Transverse colon (tissue), 4 donors: ENCODE results near the gene STAT5B. TPM values are rescaled to one million over a fixed set of nuclear protein-coding genes. Genes with fewer than 3 reads are reported as not detected.

ENCODE experiments used
- DNase-seq: peaks from one replicate; pipeline ENCODE4 v3.0.0-alpha.2; 2019
- H3K27ac ChIP-seq, 4 donors: fragments of 200-600 bp; sonication (generic); 2 replicates each; pipeline ENCODE4 v1.5.1; 2016 to 2018; ENCODE audit warnings: inconsistent platforms in 4 of 4
- H3K27me3 ChIP-seq: fragments of 200-600 bp; sonication (generic); 2 replicates; pipeline ENCODE4 v1.5.1; 2017; ENCODE audit warnings: inconsistent platforms
- H3K36me3 ChIP-seq, 4 donors: fragments of 200-600 bp; sonication (generic); 2 replicates each; pipeline ENCODE4 v1.5.1; 2017 to 2019; ENCODE audit warnings: inconsistent platforms in 4 of 4
- H3K4me1 ChIP-seq, 4 donors: fragments of 200-600 bp; sonication (generic); 2 replicates each; pipeline ENCODE4 v1.5.1; 2017 to 2020; ENCODE audit warnings: inconsistent platforms in 4 of 4
- H3K4me3 ChIP-seq, 4 donors: fragments of 200-600 bp; sonication (generic); 1 replicate in 1 of 4; 2 replicates in 3 of 4; pipeline versions ENCODE4 v1.5.1 to v1.6.1; 2017 to 2019; ENCODE audit warnings: inconsistent platforms in 4 of 4
- H3K9me3 ChIP-seq, 2 donors: fragments of 200-600 bp; sonication (generic); 2 replicates each; pipeline ENCODE4 v1.5.1; 2017 to 2019; ENCODE audit warnings: inconsistent platforms in 2 of 2
- EP300 ChIP-seq: sonication (generic); formaldehyde crosslinking; IDR thresholded peaks from one replicate; pipeline ENCODE4 v1.6.1; 2017; ENCODE audit warnings: antibody characterized with exemption, low read depth
- POLR2A ChIP-seq: fragments of 450-650 bp; IDR thresholded peaks from one replicate; pipeline ENCODE4 v1.6.1; 2016; ENCODE audit warnings: antibody characterized with exemption, mild to moderate bottlenecking, moderate library complexity
- POLR2AphosphoS5 ChIP-seq, 3 donors: sonication (generic); formaldehyde crosslinking; IDR thresholded peaks; one replicate each; pipeline ENCODE4 v1.6.1; 2016; ENCODE audit warnings: antibody characterized with exemption in 3 of 3
- WGBS, 2 donors: methylation state at CpG; one replicate each; pipeline ENCODE4 v1.1.5; 2018; ENCODE audit warnings: low coverage in 1 of 2; 5-methylcytosine and 5-hydroxymethylcytosine counted together
- in situ Hi-C, 4 donors: fragments of 200-750 bp; cut with MboI; loops; one replicate each; pipeline versions ENCODE4 v1.15.0 to v1.15.1; 2017; ENCODE audit warnings: low sequenced_read_pairs in 3 of 4, low pct_ligation_motif_present in 1 of 4, low pct_unique_long_range_greater_than_20kb in 1 of 4
- intact Hi-C: fragments of 100-400 bp; cut with DNase I; formaldehyde crosslinking; loops from one replicate; pipeline ENCODE4 v1.15.1; 2023; ENCODE audit warnings: low total_unique reads
- total RNA-seq, 4 donors: library from RNA; depleted of rRNA; stranded (reverse); fragments of >200 nt; gene quantifications; one replicate each; pipeline ENCODE4 v1.1.0, GENCODE V29; 2016
- TF ChIP-seq, protein P1 (sequence below), 5 experiments: fragments of 200-600 bp in 3 of 5; fragments of 450-650 bp in 2 of 5; sonication (generic) in 3 of 5; IDR thresholded peaks; 1 replicate in 2 of 5; 2 replicates in 3 of 5; pipeline ENCODE4 v1.5.1; 2016 to 2017; ENCODE audit warnings: antibody characterized with exemption in 5 of 5, inconsistent platforms in 3 of 5, mild to moderate bottlenecking in 2 of 5, moderate library complexity in 1 of 5

Gene STAT5B
- total RNA-seq, 4 donors from 2014 or later = 51.3 to 151 (median 79.1) TPM

GRCh38 chr17:42282478-42283080 is 6.4 kb upstream of the STAT5B start:
- Histone ChIP-seq H3K4me1 (peaks cover 6 to 15% (median 13%) of the 10 kb centered on the region in 4 donors), H3K36me3 (no peaks in the 10 kb centered on the region), H3K9me3 (no peaks in the 10 kb centered on the region), H3K27me3 (no peaks in the 10 kb centered on the region), H3K4me3 (no peak overlapping the region), H3K27ac (no peak overlapping the region)
- WGBS, 2 donors = 93 to 98% methylated on average over 4 to 6 of the region's 6 CpGs
- TF ChIP-seq, protein P1, sequence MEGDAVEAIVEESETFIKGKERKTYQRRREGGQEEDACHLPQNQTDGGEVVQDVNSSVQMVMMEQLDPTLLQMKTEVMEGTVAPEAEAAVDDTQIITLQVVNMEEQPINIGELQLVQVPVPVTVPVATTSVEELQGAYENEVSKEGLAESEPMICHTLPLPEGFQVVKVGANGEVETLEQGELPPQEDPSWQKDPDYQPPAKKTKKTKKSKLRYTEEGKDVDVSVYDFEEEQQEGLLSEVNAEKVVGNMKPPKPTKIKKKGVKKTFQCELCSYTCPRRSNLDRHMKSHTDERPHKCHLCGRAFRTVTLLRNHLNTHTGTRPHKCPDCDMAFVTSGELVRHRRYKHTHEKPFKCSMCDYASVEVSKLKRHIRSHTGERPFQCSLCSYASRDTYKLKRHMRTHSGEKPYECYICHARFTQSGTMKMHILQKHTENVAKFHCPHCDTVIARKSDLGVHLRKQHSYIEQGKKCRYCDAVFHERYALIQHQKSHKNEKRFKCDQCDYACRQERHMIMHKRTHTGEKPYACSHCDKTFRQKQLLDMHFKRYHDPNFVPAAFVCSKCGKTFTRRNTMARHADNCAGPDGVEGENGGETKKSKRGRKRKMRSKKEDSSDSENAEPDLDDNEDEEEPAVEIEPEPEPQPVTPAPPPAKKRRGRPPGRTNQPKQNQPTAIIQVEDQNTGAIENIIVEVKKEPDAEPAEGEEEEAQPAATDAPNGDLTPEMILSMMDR (IDR thresholded peaks at IDR 0.05) = no peak
- no peak for TF ChIP-seq POLR2A
- no peak for TF ChIP-seq EP300
- no peak for TF ChIP-seq POLR2AphosphoS5 (IDR thresholded peaks at IDR 0.05)
- no peak for DNase-seq
- intact Hi-C loops (no loop called here), in situ Hi-C loops (no loop called here)

DNA sequence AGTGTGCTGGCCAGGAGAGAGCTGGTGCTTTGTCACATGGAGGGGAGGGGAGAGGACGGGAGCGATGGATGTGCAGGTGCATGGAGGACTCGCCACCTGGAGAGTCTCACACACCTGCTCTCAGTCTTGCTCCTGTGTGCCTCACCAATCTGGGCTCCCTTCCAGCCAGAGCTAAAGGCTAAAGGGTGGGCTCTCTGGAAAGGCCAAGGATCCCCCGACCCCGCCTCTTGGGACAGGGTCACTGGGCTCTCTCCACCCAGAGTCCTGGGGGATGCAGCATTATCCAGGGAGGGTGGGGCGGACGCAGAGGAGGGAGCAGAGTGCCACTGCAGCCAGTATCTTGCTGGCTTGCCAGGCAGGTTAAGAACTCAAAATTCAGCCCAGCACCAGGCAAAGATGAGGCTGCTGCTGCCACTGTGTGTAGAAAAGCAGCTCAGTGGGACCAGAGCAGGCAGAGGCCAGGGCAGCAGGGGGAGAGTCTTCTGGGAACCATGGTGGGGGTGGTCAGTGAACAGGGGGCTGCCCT is 5.4 kb upstream of the STAT5B start:
- TF ChIP-seq, protein P1 (IDR thresholded peaks at IDR 0.05) = no peak
- no peak for TF ChIP-seq EP300
- no peak for TF ChIP-seq POLR2AphosphoS5 (IDR thresholded peaks at IDR 0.05)
- no peak for TF ChIP-seq POLR2A
- WGBS, 2 donors = 45% methylated on average over 7 of the region's 7 CpGs; no CpG with 5 or more reads in 1 of the 2 donors
- intact Hi-C loops = no loop called here
- H3K4me3 ChIP-seq = no peak overlapping the region
- H3K9me3 ChIP-seq = no peaks in the 10 kb centered on the region
- H3K36me3 ChIP-seq = no peaks in the 10 kb centered on the region
- no peak overlapping the region for H3K27ac ChIP-seq
- DNase-seq = no peak
- in situ Hi-C loops = no loop called here
- H3K27me3 ChIP-seq = no peaks in the 10 kb centered on the region
- peaks cover 0 to 14% (median 7%) of the 10 kb centered on the region in 4 donors for H3K4me1 ChIP-seq

- intact Hi-C loops (no loop called here), in situ Hi-C loops (no loop called here)
- WGBS, 2 donors = 85% methylated on average over 4 of the region's 4 CpGs; no CpG with 5 or more reads in 1 of the 2 donors
- DNase-seq = no peak
- H3K27ac ChIP-seq = no peak overlapping the region
- H3K9me3 ChIP-seq = no peaks in the 10 kb centered on the region
- H3K4me3 ChIP-seq = no peak overlapping the region
- H3K36me3 ChIP-seq = no peaks in the 10 kb centered on the region
- H3K4me1 ChIP-seq = peaks cover 0 to 15% (median 4%) of the 10 kb centered on the region in 4 donors
- TF ChIP-seq POLR2A (no peak), POLR2AphosphoS5 (IDR thresholded peaks at IDR 0.05) (no peak), EP300 (no peak)
- TF ChIP-seq, protein P1 (IDR thresholded peaks at IDR 0.05) = no peak
- no peaks in the 10 kb centered on the region for H3K27me3 ChIP-seq
Measured at GRCh38 chr17:42279776-42280630, 3.8 kb upstream of the STAT5B start.

DNA sequence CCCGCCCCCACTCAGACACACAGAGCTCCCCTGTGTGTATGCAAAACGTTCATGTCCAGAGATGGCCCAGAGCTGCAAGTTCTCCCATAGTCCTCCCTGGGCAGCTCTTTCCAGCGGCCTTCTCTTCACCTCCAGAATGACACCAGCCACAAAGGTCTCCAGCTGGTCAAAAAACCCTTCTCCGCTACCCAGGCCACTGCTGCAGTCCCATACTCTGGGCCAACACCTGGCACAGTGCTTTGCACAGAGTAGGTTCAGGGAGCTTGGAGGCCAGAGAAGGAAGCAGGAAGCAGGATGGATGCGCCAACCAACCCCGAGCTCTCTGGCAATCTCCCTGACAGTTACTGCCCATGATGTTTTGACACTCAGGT is 1.1 kb upstream of the STAT5B start:
- H3K27ac ChIP-seq = peak overlapping the region; percentile 89 to 97 (median 92)
- DNase-seq = peak; percentile 19
- 56 to 84% methylated on average over 2 to 6 of the region's 6 CpGs for WGBS, 2 donors
- no peaks in the 10 kb centered on the region for H3K27me3 ChIP-seq
- no peak for TF ChIP-seq POLR2A
- TF ChIP-seq, protein P1 (IDR thresholded peaks at IDR 0.05) = no peak
- TF ChIP-seq POLR2AphosphoS5 (IDR thresholded peaks at IDR 0.05) = no peak
- TF ChIP-seq EP300 = no peak
- intact Hi-C loops = no loop called here
- H3K9me3 ChIP-seq = no peaks in the 10 kb centered on the region
- H3K4me1 ChIP-seq = peaks cover 0 to 41% (median 19%) of the 10 kb centered on the region in 4 donors
- H3K4me3 ChIP-seq = peak overlapping the region in 2 of 4 donors; percentile 87 to 99
- in situ Hi-C loops = no loop called here
- no peaks in the 10 kb centered on the region for H3K36me3 ChIP-seq
